CD4-positive, alpha-beta T cell treated with Interferon alpha-2 for 1 hour (primary cell): ENCODE data around the gene PNP.
"Not testable (repeated sequence)": the region's sequence is repeated elsewhere in the genome, so short reads cannot be mapped to it uniquely, and the experiment has no call there.

Experiments used
- DNase-seq, 2 donors: peaks; one replicate each; pipeline ENCODE4 v3.0.0-alpha.2; 2020 to 2022

Gene PNP

DNA sequence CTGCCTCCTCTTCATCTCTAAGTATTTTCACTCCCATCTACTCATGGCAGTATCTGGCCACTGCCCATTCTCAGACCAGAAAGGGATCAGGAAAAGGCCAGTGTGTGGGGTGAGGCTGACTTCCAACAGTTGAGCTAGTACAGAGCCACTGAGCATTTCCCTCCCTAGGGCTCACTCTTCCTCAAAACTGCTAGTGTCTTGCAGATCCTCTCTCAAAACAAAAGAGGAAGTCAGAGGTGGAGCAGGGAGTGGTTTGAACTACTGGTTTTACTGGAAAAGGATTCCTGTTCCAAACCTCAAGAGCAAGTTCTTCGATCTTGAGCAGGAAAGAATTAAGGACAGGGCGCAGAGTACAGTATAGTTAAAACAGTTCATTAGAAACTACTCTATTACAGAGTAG is 24.4 kb downstream of the PNP start:
- no peak for DNase-seq

DNA sequence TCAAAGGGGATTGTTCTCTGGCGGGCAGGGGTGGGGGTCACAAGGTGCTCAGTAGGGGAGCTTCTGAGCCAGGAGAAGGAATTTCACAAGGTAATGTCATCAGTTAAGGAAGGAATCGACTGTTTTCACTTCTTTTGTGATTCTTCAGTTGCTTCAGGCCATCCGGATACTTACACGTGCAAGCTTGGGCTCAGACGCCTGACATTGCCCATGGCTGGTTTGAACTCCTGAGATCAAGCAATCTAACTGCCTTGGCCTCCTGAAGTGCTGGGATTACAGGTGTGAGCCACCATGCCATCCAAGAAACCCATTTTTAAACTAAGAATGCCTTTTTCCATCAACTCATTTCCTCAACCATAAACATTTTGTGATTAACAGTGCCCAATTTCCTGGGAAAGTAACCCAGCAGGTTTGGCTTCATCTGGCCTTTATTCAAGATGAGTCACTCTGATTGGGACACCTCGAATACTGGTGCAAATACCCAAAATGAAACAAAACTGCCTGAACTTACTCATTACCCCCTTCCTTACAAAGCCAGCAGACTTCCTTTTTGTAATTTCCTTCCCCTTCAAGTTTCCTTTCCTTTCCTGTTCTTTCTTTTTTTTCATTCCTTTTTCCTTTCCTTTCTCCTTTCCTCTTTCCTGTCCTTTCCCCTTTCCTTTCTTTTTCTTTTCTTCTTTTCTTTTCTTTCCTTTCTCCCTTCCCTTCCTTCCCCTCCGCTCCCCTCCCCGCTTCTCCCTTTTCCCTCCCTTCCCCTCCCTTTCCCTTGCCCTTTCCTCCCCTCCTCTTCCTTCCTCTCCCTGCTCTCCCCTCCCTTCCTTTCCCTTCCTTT is 25.9 kb downstream of the PNP start:
- DNase-seq, result no peak

DNA sequence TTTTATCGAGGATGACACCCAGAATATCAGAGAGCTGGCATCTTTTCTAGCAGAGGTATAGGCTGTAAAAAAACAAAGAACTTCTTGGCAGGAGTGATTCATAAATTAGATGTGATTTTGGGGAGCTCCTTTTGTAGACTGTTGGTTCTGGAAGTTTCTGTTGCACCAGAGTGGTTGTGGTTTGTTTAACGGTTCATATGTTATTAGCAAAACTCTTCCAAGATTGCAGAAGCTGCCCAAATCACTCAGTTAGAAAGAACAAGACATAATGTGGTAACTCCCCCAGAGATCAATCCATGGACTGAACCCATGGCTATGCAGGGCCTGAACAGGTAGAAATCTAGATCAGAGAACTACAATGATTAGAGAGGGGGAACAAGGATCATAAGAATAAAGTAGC is 29.4 kb downstream of the PNP start:
- DNase-seq, result no peak

DNA sequence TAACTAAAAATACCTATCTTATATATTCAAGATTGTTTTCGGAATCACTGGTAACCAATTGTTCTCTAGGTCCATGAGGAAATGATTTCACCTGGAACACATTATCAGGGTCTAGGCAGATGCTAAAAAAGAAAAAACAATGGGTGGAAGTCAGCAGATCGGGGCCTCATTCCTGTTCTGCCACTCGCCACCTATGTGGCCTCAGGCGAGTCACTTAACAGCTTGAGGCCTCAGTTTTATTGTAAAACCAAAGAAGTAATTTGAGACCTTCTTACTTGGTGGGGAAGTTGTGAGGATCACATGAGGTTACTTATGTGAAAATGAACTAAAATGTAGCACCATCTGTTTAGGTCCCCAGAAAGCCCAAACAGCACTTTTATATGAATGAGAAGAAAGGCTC is 29.9 kb downstream of the PNP start:
- DNase-seq, result no peak

DNA sequence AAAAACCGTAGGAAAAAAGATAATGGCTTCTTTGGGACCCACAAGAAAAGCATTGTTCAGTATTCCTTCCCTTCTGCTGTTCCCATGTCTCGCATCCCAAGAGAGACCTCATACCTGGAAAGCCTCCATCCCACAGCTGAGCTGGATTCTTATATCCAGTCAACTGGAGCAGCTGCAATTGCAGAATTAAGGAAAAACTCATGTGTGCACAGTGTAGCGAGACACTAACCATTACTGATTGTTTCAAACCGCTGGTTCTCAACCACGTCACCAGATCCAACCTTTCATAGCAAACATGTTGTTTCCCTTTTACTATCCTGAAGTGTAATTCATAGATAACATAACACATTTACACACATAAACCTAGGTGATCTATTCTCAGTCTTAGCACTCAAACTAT is 30.7 kb downstream of the PNP start:
- DNase-seq, result no peak

DNA sequence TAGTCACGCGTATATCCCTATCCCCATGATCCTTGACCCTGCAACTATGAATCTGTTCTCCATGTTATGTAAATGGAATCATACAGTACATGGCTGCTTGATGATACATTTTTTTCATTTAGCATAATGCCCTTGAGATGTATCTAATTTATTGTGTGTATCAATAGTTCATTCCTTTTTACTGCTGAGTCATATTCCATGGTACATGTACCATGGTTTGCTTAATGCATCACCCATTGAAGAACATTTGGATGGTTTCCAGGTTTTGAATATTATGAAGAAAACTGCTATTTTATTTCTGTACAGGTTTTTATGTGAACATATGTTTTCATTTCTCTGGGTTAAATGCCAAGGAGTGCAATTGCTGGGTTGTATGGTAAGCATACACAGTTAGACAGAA is 32.1 kb downstream of the PNP start:
- no peak for DNase-seq

GRCh38 chr14:20503898-20504297 is 34.7 kb downstream of the PNP start:
- no peak for DNase-seq

GRCh38 chr14:20506276-20506675 is 37.1 kb downstream of the PNP start:
- not testable (repeated sequence) for DNase-seq

DNA sequence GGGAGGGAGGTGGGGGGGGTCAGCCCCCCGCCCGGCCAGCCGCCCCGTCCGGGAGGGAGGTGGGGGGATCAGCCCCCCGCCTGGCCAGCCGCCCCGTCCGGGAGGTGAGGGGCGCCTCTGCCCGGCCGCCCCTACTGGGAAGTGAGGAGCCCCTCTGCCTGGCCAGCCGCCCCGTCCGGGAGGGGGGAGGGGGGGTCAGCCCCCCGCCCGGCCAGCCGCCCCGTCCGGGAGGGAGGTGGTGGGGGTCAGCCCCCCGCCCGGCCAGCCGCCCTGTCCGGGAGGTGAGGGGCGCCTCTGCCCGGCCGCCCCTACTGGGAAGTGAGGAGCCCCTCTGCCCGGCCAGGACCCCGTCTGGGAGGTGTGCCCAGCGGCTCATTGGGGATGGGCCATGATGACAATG is 37.5 kb downstream of the PNP start:
- not testable (repeated sequence) for DNase-seq

DNA sequence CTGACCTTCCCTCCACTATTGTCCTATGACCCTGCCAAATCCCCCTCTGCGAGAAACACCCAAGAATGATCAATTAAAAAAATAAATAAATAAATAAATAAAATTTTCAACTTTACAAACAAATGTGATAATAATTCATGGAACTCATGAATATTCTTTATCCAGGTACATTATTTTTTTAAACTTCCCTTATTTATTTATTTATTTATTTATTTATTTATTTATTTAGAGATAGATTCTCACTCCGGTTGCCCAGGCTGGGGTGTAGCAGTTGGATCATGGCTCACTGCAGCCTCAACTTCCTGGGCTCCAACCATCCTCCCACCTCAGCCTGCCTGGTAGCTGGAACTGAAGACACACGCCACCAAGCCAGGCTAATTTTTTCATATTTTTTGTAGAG is 38.3 kb downstream of the PNP start:
- not testable (repeated sequence) for DNase-seq

DNA sequence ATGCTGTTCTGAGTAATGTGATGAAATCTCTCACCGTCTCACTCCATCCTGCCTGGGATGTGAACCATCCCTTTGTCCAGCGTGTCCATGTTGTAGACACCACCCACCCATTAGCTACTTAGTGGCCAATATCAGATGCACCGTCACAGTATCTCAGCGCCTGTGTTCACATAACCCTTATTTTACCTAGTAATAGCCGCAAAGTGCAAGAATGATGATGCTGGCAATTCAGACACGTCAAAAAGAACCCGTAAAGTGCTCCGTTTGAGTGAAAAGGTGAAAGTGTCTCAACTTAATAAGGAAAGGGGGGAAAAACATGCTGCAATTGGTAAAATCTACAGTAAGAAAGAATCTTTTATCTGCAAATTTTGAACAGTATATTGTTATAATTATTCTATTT is 39.2 kb downstream of the PNP start:
- no peak for DNase-seq

DNA sequence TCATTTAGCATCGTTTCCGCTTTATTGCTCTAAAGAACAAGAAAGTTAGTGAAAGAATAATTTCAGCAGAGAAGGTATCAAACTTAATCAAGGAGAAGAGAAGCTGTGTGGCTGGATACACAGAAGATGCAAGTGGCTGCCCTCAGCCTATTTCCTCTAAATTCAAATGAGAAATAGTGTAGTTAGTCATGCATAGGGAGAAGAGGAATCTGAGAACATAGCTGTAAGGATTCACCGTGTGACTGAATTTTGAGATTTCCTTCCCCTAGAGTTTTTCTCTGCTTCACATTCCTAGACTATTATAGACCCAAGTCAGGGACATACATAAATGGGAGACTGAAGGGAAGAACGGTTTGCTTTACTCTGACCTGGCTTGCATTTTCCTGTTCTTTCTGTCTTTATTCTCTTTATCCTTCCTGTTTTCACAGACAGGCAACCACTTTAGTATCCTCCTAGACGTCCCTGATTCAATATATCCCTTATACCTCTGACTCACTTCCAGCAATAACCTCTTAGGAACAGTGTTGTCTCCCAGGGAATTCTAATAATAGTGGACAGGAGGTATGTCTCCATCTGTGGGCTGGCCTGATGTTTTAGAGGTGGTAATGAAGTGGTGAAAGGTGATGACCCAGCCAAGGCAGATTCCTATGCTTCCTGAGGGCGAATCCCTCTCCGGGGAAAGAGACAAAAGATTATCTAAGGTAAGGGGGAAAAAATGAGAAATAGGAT is 43.1 kb downstream of the PNP start:
- no peak for DNase-seq

GRCh38 chr14:20515846-20516245 is 46.6 kb downstream of the PNP start:
- DNase-seq, result no peak

DNA sequence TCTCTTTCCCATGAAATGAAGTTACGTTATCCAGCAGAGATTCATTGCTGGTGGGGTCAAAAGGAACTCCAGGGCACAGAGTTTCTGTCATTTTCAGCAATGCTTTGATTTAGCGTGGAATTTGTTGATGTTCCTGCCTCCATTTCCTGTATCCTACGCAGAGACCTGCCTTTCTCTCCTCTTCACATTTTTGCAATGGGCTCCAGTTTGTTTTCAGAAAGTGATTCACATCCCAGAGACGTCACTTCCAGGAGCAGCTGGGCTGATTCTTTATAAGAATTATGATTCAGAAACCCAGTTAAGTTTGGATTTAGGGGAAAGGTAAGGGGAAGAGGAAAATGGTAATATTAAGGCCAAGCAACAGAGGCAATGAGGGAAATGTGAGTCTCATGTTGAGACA is 47.7 kb downstream of the PNP start:
- no peak for DNase-seq

- no peak for DNase-seq
Observed at GRCh38 chr14:20522332-20522731, 53.1 kb downstream of the PNP start.

DNA sequence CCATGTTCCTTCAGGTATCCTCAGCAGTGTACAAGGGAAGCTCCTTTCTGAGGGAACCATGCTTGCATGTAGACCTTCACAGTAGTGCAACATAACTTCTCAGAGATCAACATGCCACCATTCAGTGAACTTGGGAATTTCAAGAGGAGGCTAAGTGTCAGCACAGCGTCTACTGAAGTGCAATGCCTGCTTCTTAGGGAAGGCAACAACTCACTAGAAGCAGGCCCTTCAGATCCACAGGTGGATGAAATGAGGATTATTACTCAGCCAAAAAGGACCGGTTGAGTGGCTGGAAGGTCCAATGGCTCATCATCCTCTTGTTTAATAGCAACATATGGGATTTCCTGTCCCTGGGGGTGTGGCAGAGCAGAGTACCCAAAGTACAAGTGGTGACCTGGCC is 54.8 kb downstream of the PNP start:
- no peak for DNase-seq
